Thyroid gland (tissue), 4 donors: Measurements from ENCODE around the gene HLA-DRB1. TPM values are rescaled to one million over a fixed set of nuclear protein-coding genes. Genes with fewer than 3 reads are reported as not detected.

ENCODE experiments used
- DNase-seq, 2 donors: peaks; one replicate each; pipeline ENCODE4 v3.0.0-alpha.2; 2019
- H3K27ac ChIP-seq, 3 donors: fragments of 200-600 bp; sonication (generic); 1 replicate in 2 of 3; 2 replicates in 1 of 3; pipeline ENCODE4 v1.5.1; 2016 to 2019; ENCODE audit warnings: mild to moderate bottlenecking in 1 of 3, moderate library complexity in 1 of 3
- H3K27me3 ChIP-seq: fragments of 200-600 bp; sonication (generic); one replicate; pipeline ENCODE4 v1.5.1; 2019
- H3K36me3 ChIP-seq, 2 donors: fragments of 200-600 bp; sonication (generic); one replicate each; pipeline ENCODE4 v1.5.1; 2016 to 2019
- H3K4me1 ChIP-seq, 2 donors: fragments of 200-600 bp; sonication (generic); one replicate each; pipeline ENCODE4 v1.5.1; 2017 to 2019
- H3K4me3 ChIP-seq, 3 donors: fragments of 200-600 bp; sonication (generic); replicated peaks in 1 of 3; 1 replicate in 2 of 3; 2 replicates in 1 of 3; pipeline ENCODE4 v1.5.1; 2016; ENCODE audit warnings: mild to moderate bottlenecking in 1 of 3
- H3K9me3 ChIP-seq: fragments of 200-600 bp; sonication (generic); one replicate; pipeline ENCODE4 v1.5.1; 2017
- CTCF ChIP-seq, 6 experiments: fragments of 200-600 bp in 3 of 6; fragments of 450-650 bp in 3 of 6; sonication (generic) in 3 of 6; IDR thresholded peaks; one replicate each; pipeline ENCODE4 v1.5.1; 2016 to 2019; ENCODE audit warnings: antibody characterized with exemption in 6 of 6, mild to moderate bottlenecking in 2 of 6, inconsistent platforms in 1 of 6, moderate library complexity in 1 of 6
- POLR2A ChIP-seq, 2 donors: fragments of 450-650 bp; IDR thresholded peaks; one replicate each; pipeline ENCODE4 v1.6.1; 2017; ENCODE audit warnings: antibody characterized with exemption in 2 of 2, mild to moderate bottlenecking in 2 of 2, moderate library complexity in 1 of 2
- WGBS, 2 donors: methylation state at CpG; one replicate each; pipeline ENCODE4 v1.1.5; 2017; 5-methylcytosine and 5-hydroxymethylcytosine counted together
- intact Hi-C: fragments of 100-400 bp; cut with DNase I; formaldehyde crosslinking; loops from one replicate; pipeline ENCODE4 v1.15.1; 2023
- total RNA-seq, 4 donors: library from RNA; depleted of rRNA; stranded (reverse); fragments of >200 nt; gene quantifications; one replicate each; pipeline ENCODE4 v1.2.3, GENCODE V29; 2016

The HLA-DRB1 gene
- total RNA-seq, 4 donors from 2014 or later: 17.1 to 28.1 (median 22.8) TPM

GRCh38 chr6:32609391-32609730 is 19.7 kb upstream of the HLA-DRB1 start:
- WGBS, 2 donors: 57 to 84% methylated on average over 2 to 3 of the region's 3 CpGs
- TF ChIP-seq POLR2A (IDR thresholded peaks at IDR 0.05): no peak
- TF ChIP-seq CTCF (IDR thresholded peaks at IDR 0.05): no peak
- Histone ChIP-seq H3K4me3 (no peak overlapping the region), H3K36me3 (no peaks in the 10 kb centered on the region), H3K27ac (peak overlapping the region in 2 of 3 donors; percentile 38 to 49), H3K4me1 (peaks cover 0 to 5% of the 10 kb centered on the region in 2 donors), H3K27me3 (no peaks in the 10 kb centered on the region), H3K9me3 (no peaks in the 10 kb centered on the region)
- intact Hi-C loops: no loop called here
- DNase-seq: no peak

- WGBS, 2 donors: 27 to 31% methylated on average over 3 of the region's 3 CpGs
- Histone ChIP-seq H3K4me3 (no peak overlapping the region), H3K4me1 (no peaks in the 10 kb centered on the region), H3K27me3 (no peaks in the 10 kb centered on the region), H3K36me3 (no peaks in the 10 kb centered on the region), H3K27ac (no peak overlapping the region), H3K9me3 (no peaks in the 10 kb centered on the region)
- intact Hi-C loops: no loop called here
- DNase-seq: no peak
- TF ChIP-seq CTCF (IDR thresholded peaks at IDR 0.05): no peak
- TF ChIP-seq POLR2A (IDR thresholded peaks at IDR 0.05): no peak
Observed at GRCh38 chr6:32608362-32608761, 18.7 kb upstream of the HLA-DRB1 start.

GRCh38 chr6:32607988-32608298 is 18.3 kb upstream of the HLA-DRB1 start:
- no peaks in the 10 kb centered on the region for H3K4me1 ChIP-seq
- H3K36me3 ChIP-seq: no peaks in the 10 kb centered on the region
- no peak overlapping the region for H3K4me3 ChIP-seq
- intact Hi-C loops: no loop called here
- DNase-seq: no peak
- H3K27me3 ChIP-seq: no peaks in the 10 kb centered on the region
- TF ChIP-seq CTCF (IDR thresholded peaks at IDR 0.05): no peak
- 29 to 51% methylated on average over 2 of the region's 2 CpGs for WGBS, 2 donors
- H3K9me3 ChIP-seq: no peaks in the 10 kb centered on the region
- H3K27ac ChIP-seq: no peak overlapping the region

GRCh38 chr6:32607263-32607987 is 17.8 kb upstream of the HLA-DRB1 start:
- Histone ChIP-seq H3K9me3 (no peaks in the 10 kb centered on the region), H3K27ac (no peak overlapping the region), H3K27me3 (no peaks in the 10 kb centered on the region), H3K4me1 (no peaks in the 10 kb centered on the region), H3K36me3 (no peaks in the 10 kb centered on the region), H3K4me3 (no peak overlapping the region)
- no peak for DNase-seq
- intact Hi-C loops: no loop called here
- TF ChIP-seq POLR2A (IDR thresholded peaks at IDR 0.05) (no peak), CTCF (IDR thresholded peaks at IDR 0.05) (no peak)
- 83% methylated on average over 3 of the region's 4 CpGs for WGBS, 2 donors

- intact Hi-C loops: no loop called here
- TF ChIP-seq POLR2A (IDR thresholded peaks at IDR 0.05): no peak
- TF ChIP-seq CTCF (IDR thresholded peaks at IDR 0.05): no peak
- Histone ChIP-seq H3K9me3 (no peaks in the 10 kb centered on the region), H3K27ac (no peak overlapping the region), H3K36me3 (no peaks in the 10 kb centered on the region), H3K4me1 (no peaks in the 10 kb centered on the region), H3K4me3 (no peak overlapping the region), H3K27me3 (no peaks in the 10 kb centered on the region)
- DNase-seq: no peak
- 0% methylated on average over 3 of the region's 3 CpGs for WGBS, 2 donors
Observed at GRCh38 chr6:32604434-32604877, 14.8 kb upstream of the HLA-DRB1 start.
